MM.1S (cell line): Measurements from ENCODE around the gene PDLIM5.
"Not testable (repeated sequence)": the region's sequence is repeated elsewhere in the genome, so short reads cannot be mapped to it uniquely, and the experiment has no call there.

ENCODE experiments used
- DNase-seq: peaks from one replicate; pipeline ENCODE4 v3.0.0-alpha.2; 2015
- H2AFZ ChIP-seq: fragments of 300-600 bp; sonication (generic); 2 replicates; pipeline ENCODE4 v1.6.0; 2016; ENCODE audit warnings: antibody characterized with exemption, low read length
- H3F3A ChIP-seq: fragments of 300-600 bp; sonication (generic); 2 replicates; pipeline ENCODE4 v1.6.1; 2016; ENCODE audit warnings: mild to moderate bottlenecking, antibody characterized with exemption, low read length, moderate library complexity, mixed read lengths; ENCODE audit not compliant: insufficient read depth
- H3K27ac ChIP-seq: fragments of 300-600 bp; sonication (generic); 2 replicates; pipeline ENCODE4 v1.5.1; 2016; ENCODE audit warnings: mild to moderate bottlenecking, low read length
- H3K27me3 ChIP-seq: fragments of 300-600 bp; sonication (generic); replicated peaks from 2 replicates; pipeline ENCODE4 v1.6.0; 2016; ENCODE audit warnings: low read length; ENCODE audit not compliant: insufficient read depth
- H3K36me3 ChIP-seq: fragments of 300-600 bp; sonication (generic); replicated peaks from 2 replicates; pipeline ENCODE4 v1.6.1; 2016; ENCODE audit warnings: mild to moderate bottlenecking, low read length, mixed read lengths; ENCODE audit not compliant: insufficient read depth
- H3K4me1 ChIP-seq: fragments of 300-600 bp; sonication (generic); 2 replicates; pipeline ENCODE4 v1.6.1; 2016; ENCODE audit warnings: low read length, mixed read lengths
- H3K4me2 ChIP-seq: fragments of 300-600 bp; sonication (generic); 2 replicates; pipeline ENCODE4 v1.6.0; 2016; ENCODE audit warnings: low read depth, low read length
- H3K4me3 ChIP-seq: fragments of 300-600 bp; sonication (generic); 2 replicates; pipeline ENCODE4 v1.5.1; 2016; ENCODE audit warnings: low read length, mixed read lengths
- H3K79me2 ChIP-seq: fragments of 300-600 bp; sonication (generic); 2 replicates; pipeline ENCODE4 v1.6.1; 2016; ENCODE audit warnings: mixed run types, low read length, mixed read lengths
- H3K9ac ChIP-seq: fragments of 300-600 bp; sonication (generic); 2 replicates; pipeline ENCODE4 v1.6.1; 2016; ENCODE audit warnings: low read length, mixed read lengths
- H3K9me2 ChIP-seq: fragments of 300-600 bp; sonication (generic); replicated peaks from 2 replicates; pipeline ENCODE4 v1.6.1; 2016; ENCODE audit warnings: mild to moderate bottlenecking, low read length, mixed read lengths; ENCODE audit not compliant: insufficient read depth
- H3K9me3 ChIP-seq: fragments of 300-600 bp; sonication (generic); replicated peaks from 2 replicates; pipeline ENCODE4 v1.6.1; 2016; ENCODE audit warnings: mild to moderate bottlenecking, low read length, mixed read lengths; ENCODE audit not compliant: insufficient read depth
- H4K20me1 ChIP-seq: fragments of 300-600 bp; sonication (generic); 2 replicates; pipeline ENCODE4 v1.6.1; 2016; ENCODE audit warnings: mild to moderate bottlenecking, low read length, moderate library complexity, mixed read lengths; ENCODE audit not compliant: insufficient read depth
- EZH2 ChIP-seq: fragments of 300-600 bp; sonication (generic); optimal IDR thresholded peaks from 2 replicates; pipeline ENCODE3; 2017; ENCODE audit warnings: low read depth, mild to moderate bottlenecking, antibody characterized with exemption, low read length, mixed read lengths
- EZH2phosphoT487 ChIP-seq: fragments of 300-600 bp; sonication (generic); IDR thresholded peaks from 2 replicates; pipeline ENCODE4 v1.6.1; 2018; ENCODE audit warnings: antibody characterized with exemption, low read length
- TF ChIP-seq, protein P1 (sequence below): fragments of 300-600 bp; sonication (generic); IDR thresholded peaks from 2 replicates; pipeline ENCODE4 v1.5.1; 2016; ENCODE audit warnings: antibody characterized with exemption, low read length, mixed read lengths

The PDLIM5 gene, protein sequence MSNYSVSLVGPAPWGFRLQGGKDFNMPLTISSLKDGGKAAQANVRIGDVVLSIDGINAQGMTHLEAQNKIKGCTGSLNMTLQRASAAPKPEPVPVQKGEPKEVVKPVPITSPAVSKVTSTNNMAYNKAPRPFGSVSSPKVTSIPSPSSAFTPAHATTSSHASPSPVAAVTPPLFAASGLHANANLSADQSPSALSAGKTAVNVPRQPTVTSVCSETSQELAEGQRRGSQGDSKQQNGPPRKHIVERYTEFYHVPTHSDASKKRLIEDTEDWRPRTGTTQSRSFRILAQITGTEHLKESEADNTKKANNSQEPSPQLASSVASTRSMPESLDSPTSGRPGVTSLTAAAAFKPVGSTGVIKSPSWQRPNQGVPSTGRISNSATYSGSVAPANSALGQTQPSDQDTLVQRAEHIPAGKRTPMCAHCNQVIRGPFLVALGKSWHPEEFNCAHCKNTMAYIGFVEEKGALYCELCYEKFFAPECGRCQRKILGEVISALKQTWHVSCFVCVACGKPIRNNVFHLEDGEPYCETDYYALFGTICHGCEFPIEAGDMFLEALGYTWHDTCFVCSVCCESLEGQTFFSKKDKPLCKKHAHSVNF

GRCh38 chr4:94451695-94452475 is at the start of gene PDLIM5:
PDLIM5 (plus strand) TSS chr4:94451942; CDS start chr4:94455289, 3,347 bp downstream.
- Histone ChIP-seq H3K9me2 (no peaks in the 10 kb centered on the region), H3K36me3 (no peaks in the 10 kb centered on the region), H3K9me3 (no peaks in the 10 kb centered on the region), H3K27ac (peak within 1 kb of the TSS; percentile 51; the same call in 1 of the 2 replicates), H4K20me1 (no peaks in the 10 kb centered on the region), H3K27me3 (no peaks in the 10 kb centered on the region), H3K4me3 (peak within 1 kb of the TSS; percentile 82), H3K4me2 (peak within 1 kb of the TSS; percentile 81), H2AFZ (peak within 1 kb of the TSS; percentile 79), H3K79me2 (0 out of 2 replicates have a peak, but pooled peaks cover 8% of the 10 kb centered on the region), H3K4me1 (peaks cover 4% of the 10 kb centered on the region; the same call in 1 of the 2 replicates), H3F3A (peaks cover 5% of the 10 kb centered on the region), H3K9ac (peak within 1 kb of the TSS; percentile 72)
- TF ChIP-seq EZH2phosphoT487 = no peak
- TF ChIP-seq, protein P1, sequence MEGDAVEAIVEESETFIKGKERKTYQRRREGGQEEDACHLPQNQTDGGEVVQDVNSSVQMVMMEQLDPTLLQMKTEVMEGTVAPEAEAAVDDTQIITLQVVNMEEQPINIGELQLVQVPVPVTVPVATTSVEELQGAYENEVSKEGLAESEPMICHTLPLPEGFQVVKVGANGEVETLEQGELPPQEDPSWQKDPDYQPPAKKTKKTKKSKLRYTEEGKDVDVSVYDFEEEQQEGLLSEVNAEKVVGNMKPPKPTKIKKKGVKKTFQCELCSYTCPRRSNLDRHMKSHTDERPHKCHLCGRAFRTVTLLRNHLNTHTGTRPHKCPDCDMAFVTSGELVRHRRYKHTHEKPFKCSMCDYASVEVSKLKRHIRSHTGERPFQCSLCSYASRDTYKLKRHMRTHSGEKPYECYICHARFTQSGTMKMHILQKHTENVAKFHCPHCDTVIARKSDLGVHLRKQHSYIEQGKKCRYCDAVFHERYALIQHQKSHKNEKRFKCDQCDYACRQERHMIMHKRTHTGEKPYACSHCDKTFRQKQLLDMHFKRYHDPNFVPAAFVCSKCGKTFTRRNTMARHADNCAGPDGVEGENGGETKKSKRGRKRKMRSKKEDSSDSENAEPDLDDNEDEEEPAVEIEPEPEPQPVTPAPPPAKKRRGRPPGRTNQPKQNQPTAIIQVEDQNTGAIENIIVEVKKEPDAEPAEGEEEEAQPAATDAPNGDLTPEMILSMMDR = peak; percentile 11; the same call in 1 of the 2 replicates
- no peak for TF ChIP-seq EZH2
- peak; percentile 92 for DNase-seq

- H2AFZ ChIP-seq, H3K9ac ChIP-seq, H3K9me3 ChIP-seq, H4K20me1 ChIP-seq, H3K4me2 ChIP-seq, H3K4me3 ChIP-seq, H3K79me2 ChIP-seq, DNase-seq, H3F3A ChIP-seq, H3K36me3 ChIP-seq, H3K27ac ChIP-seq, H3K27me3 ChIP-seq, H3K4me1 ChIP-seq, H3K9me2 ChIP-seq: not testable (repeated sequence)
Measured at GRCh38 chr4:94402439-94402838, 49.3 kb upstream of the PDLIM5 start.

DNA sequence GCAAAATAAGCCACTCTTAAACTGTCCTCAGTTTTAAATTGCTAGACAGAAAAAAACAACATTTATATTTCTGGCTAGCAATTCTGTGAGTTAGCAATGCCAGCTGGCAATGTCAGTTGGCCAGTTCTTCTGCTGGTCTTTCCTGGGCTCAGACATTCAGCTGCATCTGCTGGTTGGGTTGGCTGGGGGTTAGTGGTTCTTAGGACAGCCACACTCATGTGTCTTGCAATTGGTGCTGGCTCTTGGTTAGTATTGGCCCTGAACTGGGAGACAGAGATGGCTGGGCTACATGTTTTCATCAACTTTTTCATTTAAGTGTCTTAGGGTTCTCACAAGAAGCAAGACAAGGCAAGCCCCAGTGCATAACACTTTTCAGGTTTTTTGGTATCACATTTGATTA is 48.0 kb upstream of the PDLIM5 start:
- Histone ChIP-seq H3K9me2 (no peaks in the 10 kb centered on the region), H3K27me3 (no peaks in the 10 kb centered on the region), H2AFZ (no peak overlapping the region), H3K36me3 (no peaks in the 10 kb centered on the region), H3K4me2 (no peak overlapping the region), H3K9ac (no peak overlapping the region), H3K79me2 (no peaks in the 10 kb centered on the region), H3F3A (no peaks in the 10 kb centered on the region), H3K27ac (no peak overlapping the region), H3K4me1 (no peaks in the 10 kb centered on the region), H3K9me3 (no peaks in the 10 kb centered on the region), H4K20me1 (no peaks in the 10 kb centered on the region), H3K4me3 (no peak overlapping the region)
- TF ChIP-seq, protein P1 = no peak
- TF ChIP-seq EZH2 = no peak
- no peak for TF ChIP-seq EZH2phosphoT487
- DNase-seq = no peak
